ENCODE results near the gene ZNF382. TPM values are rescaled to one million over a fixed set of nuclear protein-coding genes. Genes with fewer than 3 reads are reported as not detected.

ZNF382 gene
- total RNA-seq, 1 donor from 2014 or later, result 21.1 TPM

DNA sequence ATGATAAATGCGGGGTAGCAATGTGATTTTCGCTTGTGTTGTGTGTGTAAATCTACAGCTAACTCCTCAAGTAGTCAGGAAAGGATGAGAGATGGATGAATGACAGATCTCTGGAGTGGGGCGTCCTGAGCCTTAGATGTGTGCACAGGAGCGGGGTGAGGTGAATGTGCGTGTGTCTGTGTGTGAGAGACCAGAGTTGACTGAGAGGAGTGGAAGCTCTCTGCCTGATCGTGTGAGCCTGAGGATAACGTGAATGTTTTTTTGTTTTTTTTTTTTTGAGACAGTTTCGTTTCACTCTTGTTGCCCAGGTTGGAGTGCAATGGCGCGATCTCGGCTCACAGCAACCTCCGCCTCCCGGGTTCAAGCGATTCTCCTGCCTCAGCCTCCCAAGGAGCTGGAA, 60.7 kb downstream of the ZNF382 start:
- peaks cover 27% of the 10 kb centered on the region for H3K4me1 Mint-ChIP-seq
- H3K9me3 Mint-ChIP-seq, result peaks cover 36% of the 10 kb centered on the region
- peak overlapping the region; percentile 84 for H3K27ac Mint-ChIP-seq
- TF ChIP-seq, protein P1, sequence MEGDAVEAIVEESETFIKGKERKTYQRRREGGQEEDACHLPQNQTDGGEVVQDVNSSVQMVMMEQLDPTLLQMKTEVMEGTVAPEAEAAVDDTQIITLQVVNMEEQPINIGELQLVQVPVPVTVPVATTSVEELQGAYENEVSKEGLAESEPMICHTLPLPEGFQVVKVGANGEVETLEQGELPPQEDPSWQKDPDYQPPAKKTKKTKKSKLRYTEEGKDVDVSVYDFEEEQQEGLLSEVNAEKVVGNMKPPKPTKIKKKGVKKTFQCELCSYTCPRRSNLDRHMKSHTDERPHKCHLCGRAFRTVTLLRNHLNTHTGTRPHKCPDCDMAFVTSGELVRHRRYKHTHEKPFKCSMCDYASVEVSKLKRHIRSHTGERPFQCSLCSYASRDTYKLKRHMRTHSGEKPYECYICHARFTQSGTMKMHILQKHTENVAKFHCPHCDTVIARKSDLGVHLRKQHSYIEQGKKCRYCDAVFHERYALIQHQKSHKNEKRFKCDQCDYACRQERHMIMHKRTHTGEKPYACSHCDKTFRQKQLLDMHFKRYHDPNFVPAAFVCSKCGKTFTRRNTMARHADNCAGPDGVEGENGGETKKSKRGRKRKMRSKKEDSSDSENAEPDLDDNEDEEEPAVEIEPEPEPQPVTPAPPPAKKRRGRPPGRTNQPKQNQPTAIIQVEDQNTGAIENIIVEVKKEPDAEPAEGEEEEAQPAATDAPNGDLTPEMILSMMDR (IDR thresholded peaks at IDR 0.05; ENCODE audit: unreplicated experiment), result no peak
- DNase-seq (ENCODE audit: low spot score in 2 of 2, unreplicated experiment in 2 of 2), result no peak
- H3K4me3 Mint-ChIP-seq, result peak overlapping the region; percentile 99
- H3K36me3 Mint-ChIP-seq, result peaks cover 44% of the 10 kb centered on the region
- no peaks in the 10 kb centered on the region for H3K27me3 Mint-ChIP-seq (ENCODE audit: low read depth)

DNA sequence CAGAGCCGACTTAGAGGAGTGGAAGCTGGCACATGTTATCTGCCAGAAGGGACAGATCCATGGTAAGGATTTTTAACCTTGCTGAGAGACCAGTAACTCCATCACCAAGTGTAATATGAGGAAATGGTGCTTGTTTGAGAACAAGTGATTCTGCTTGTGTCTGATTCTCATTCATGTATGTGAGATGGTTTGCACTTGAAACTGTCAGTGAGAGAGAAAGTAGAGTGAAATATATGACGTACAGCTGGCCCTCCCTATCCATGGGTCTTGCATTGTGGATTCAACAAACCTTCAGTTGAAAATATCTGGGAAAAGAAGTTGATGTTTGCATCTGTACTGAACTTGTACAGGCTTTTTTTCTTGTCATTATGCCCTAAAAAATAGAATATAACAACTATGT, 63.5 kb downstream of the ZNF382 start:
- no peak for DNase-seq (ENCODE audit: low spot score in 2 of 2, unreplicated experiment in 2 of 2)
- H3K27ac Mint-ChIP-seq, result no peak overlapping the region
- H3K36me3 Mint-ChIP-seq, result peaks cover 54% of the 10 kb centered on the region
- peaks cover 44% of the 10 kb centered on the region for H3K9me3 Mint-ChIP-seq
- TF ChIP-seq, protein P1 (IDR thresholded peaks at IDR 0.05; ENCODE audit: unreplicated experiment), result no peak
- peak overlapping the region; percentile 51 for H3K4me3 Mint-ChIP-seq
- H3K4me1 Mint-ChIP-seq, result peaks cover 27% of the 10 kb centered on the region
- H3K27me3 Mint-ChIP-seq (ENCODE audit: low read depth), result no peaks in the 10 kb centered on the region

DNA sequence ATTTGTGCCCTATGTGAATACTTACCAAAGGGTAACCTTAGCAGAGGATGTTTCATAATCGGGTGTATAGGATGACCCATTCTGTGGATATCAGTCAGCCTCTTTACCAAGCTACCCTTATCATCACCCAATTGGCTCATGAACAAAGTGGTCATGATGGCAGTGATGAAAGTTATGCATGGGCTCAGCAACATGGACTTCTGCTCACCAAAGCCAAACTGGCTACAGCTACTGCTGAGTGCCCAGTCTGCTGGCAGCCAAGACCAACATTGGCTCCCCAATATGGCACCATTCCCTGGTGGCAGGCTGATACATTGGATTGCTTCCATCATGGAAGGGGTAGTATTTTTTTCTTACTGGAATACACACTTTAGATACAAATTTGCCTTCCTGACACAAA, 67.3 kb downstream of the ZNF382 start:
- DNase-seq (ENCODE audit: low spot score in 2 of 2, unreplicated experiment in 2 of 2), result no peak
- no peaks in the 10 kb centered on the region for H3K27me3 Mint-ChIP-seq (ENCODE audit: low read depth)
- no peak overlapping the region for H3K27ac Mint-ChIP-seq
- peaks cover 10% of the 10 kb centered on the region for H3K4me1 Mint-ChIP-seq
- peaks cover 37% of the 10 kb centered on the region for H3K9me3 Mint-ChIP-seq
- H3K36me3 Mint-ChIP-seq, result peaks cover 40% of the 10 kb centered on the region
- TF ChIP-seq, protein P1 (IDR thresholded peaks at IDR 0.05; ENCODE audit: unreplicated experiment), result no peak
- H3K4me3 Mint-ChIP-seq, result no peak overlapping the region

DNA sequence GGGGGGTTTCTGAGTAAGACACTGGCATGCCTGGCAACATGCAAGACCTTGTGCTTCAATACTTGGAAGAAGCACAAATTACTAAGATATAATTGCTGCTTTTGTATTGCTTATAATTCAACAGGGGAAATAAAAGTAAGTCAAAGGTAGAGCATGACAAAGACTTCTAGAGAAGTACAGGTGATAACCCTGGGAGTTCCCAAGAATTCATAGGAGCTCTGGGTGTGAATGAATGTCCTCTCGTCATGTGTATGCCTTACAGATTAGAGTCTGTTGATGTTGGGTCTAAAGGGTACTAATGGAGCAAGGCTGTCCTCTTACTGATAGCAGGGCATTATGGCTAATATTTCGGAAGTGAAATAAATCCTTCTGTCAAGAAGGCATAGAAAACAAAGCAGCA, 69.1 kb downstream of the ZNF382 start:
- no peaks in the 10 kb centered on the region for H3K27me3 Mint-ChIP-seq (ENCODE audit: low read depth)
- TF ChIP-seq, protein P1 (IDR thresholded peaks at IDR 0.05; ENCODE audit: unreplicated experiment), result no peak
- H3K36me3 Mint-ChIP-seq, result peaks cover 53% of the 10 kb centered on the region
- no peak overlapping the region for H3K4me3 Mint-ChIP-seq
- peaks cover under 1% of the 10 kb centered on the region for H3K4me1 Mint-ChIP-seq
- H3K27ac Mint-ChIP-seq, result no peak overlapping the region
- DNase-seq (ENCODE audit: low spot score in 2 of 2, unreplicated experiment in 2 of 2), result no peak
- H3K9me3 Mint-ChIP-seq, result peaks cover 41% of the 10 kb centered on the region

DNA sequence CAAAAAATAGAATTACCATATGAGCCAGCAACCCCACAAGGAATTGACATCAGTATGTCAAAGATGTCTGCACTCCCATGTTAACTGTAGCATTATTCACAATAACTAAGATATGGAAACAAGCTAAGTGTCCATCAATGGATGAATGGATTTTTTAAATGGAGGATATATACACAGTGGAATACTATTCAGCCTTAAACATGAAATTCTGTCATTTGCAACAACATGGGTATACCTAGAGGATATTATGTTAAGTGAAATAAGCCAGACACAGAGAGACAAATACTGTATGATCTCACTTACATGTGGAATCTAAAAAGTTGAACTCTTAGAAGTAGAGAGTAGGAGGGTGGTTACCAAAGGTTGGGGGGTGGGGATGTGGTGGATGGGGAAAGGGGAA, 74.3 kb downstream of the ZNF382 start:
- TF ChIP-seq, protein P1 (IDR thresholded peaks at IDR 0.05; ENCODE audit: unreplicated experiment), result no peak
- Mint-ChIP-seq H3K27ac (no peak overlapping the region), H3K36me3 (peaks cover 47% of the 10 kb centered on the region)

More for the DNA sequence above, 74.3 kb downstream of the ZNF382 start:
- DNase-seq (ENCODE audit: low spot score in 2 of 2, unreplicated experiment in 2 of 2), result no peak
- H3K27me3 Mint-ChIP-seq (ENCODE audit: low read depth), result no peaks in the 10 kb centered on the region
- no peak overlapping the region for H3K4me3 Mint-ChIP-seq
- H3K4me1 Mint-ChIP-seq, result no peaks in the 10 kb centered on the region
- H3K9me3 Mint-ChIP-seq, result peaks cover 23% of the 10 kb centered on the region

Other genes with a start within 250 kb of the ZNF382 start
- 13.9 to 14.6 TPM (median 14.3 TPM) in 3 replicates for gene ZFP14, start 226.1 kb upstream of the ZNF382 start, total RNA-seq
- gene ZFP82, start 186.7 kb upstream of the ZNF382 start, total RNA-seq, result 14.9 to 15.6 TPM (median 15.5 TPM) in 3 replicates
- gene ZNF566, start 115.8 kb upstream of the ZNF382 start, total RNA-seq, result 19.2 to 19.6 TPM (median 19.6 TPM) in 3 replicates
- gene ZNF260, start 77.0 kb upstream of the ZNF382 start, total RNA-seq, result 26.7 to 32.8 TPM (median 29.2 TPM) in 3 replicates
- gene ZNF529, start 32.0 kb upstream of the ZNF382 start, total RNA-seq, result 29.0 to 33.5 TPM (median 32.0 TPM) in 3 replicates
- 10.3 to 13.6 TPM (median 13.1 TPM) in 3 replicates for gene ZNF461, start 61.5 kb downstream of the ZNF382 start, total RNA-seq
- 11.0 to 12.9 TPM (median 11.3 TPM) in 3 replicates for gene ZNF567, start 82.3 kb downstream of the ZNF382 start, total RNA-seq
- gene ZNF850, start 167.5 kb downstream of the ZNF382 start, total RNA-seq, result 11.1 to 14.5 TPM (median 12.6 TPM) in 3 replicates
- gene ZNF790, start 233.1 kb downstream of the ZNF382 start, total RNA-seq, result 12.4 to 13.3 TPM (median 12.8 TPM) in 3 replicates
- 14.0 to 15.8 TPM (median 15.2 TPM) in 3 replicates for gene ZNF345, start 245.6 kb downstream of the ZNF382 start, total RNA-seq